GM23338 (cell line): ENCODE data around the gene VGLL2. TPM values are rescaled to one million over a fixed set of nuclear protein-coding genes. Genes with fewer than 3 reads are reported as not detected.

Source experiments
- ATAC-seq: fragments of 200-7000 bp; cut with Tn5 transposase; 3 replicates; pipeline ENCODE4 v1.9.1; 2020
- DNase-seq: peaks from one replicate; pipeline ENCODE4 v3.0.0-alpha.2; 2015; ENCODE audit warnings: low spot score
- H2AFZ ChIP-seq: fragments of 200-600 bp; sonication (generic); 2 replicates; pipeline ENCODE4 v1.8.0; 2016; ENCODE audit warnings: antibody characterized with exemption, mild to moderate bottlenecking, moderate library complexity
- H3F3A ChIP-seq: fragments of 200-600 bp; sonication (generic); replicated peaks from 2 replicates; pipeline ENCODE4 v1.8.0; 2017; ENCODE audit warnings: antibody characterized with exemption, mixed run types, low read depth
- H3K27ac ChIP-seq: fragments of 200-600 bp; sonication (generic); 2 replicates; pipeline ENCODE4 v1.6.1; 2016; ENCODE audit warnings: low read depth
- H3K27me3 ChIP-seq: fragments of 200-600 bp; sonication (generic); 2 replicates; pipeline ENCODE4 v1.8.0; 2016; ENCODE audit warnings: mild to moderate bottlenecking, mixed run types, moderate library complexity; ENCODE audit not compliant: insufficient read depth
- H3K36me3 ChIP-seq: fragments of 200-600 bp; sonication (generic); 2 replicates; pipeline ENCODE4 v1.8.0; 2016; ENCODE audit warnings: mild to moderate bottlenecking; ENCODE audit not compliant: insufficient read depth
- H3K4me1 ChIP-seq: fragments of 200-600 bp; sonication (generic); 2 replicates; pipeline ENCODE4 v1.8.0; 2016; ENCODE audit warnings: mild to moderate bottlenecking, moderate library complexity; ENCODE audit not compliant: insufficient read depth
- H3K4me2 ChIP-seq: fragments of 200-600 bp; sonication (generic); 2 replicates; pipeline ENCODE4 v1.7.1; 2017; ENCODE audit warnings: mixed run types
- H3K4me3 ChIP-seq: fragments of 200-600 bp; sonication (generic); 2 replicates; pipeline ENCODE4 v1.6.1; 2016; ENCODE audit warnings: mixed run types
- H3K79me2 ChIP-seq: fragments of 200-600 bp; sonication (generic); replicated peaks from 2 replicates; pipeline ENCODE4 v1.8.0; 2017; ENCODE audit warnings: mild to moderate bottlenecking; ENCODE audit not compliant: insufficient read depth
- H3K9me2 ChIP-seq: fragments of 200-600 bp; sonication (generic); 2 replicates; pipeline ENCODE4 v1.8.0; 2017; ENCODE audit not compliant: insufficient read depth
- H4K20me1 ChIP-seq: fragments of 200-600 bp; sonication (generic); replicated peaks from 2 replicates; pipeline ENCODE4 v1.8.0; 2017; ENCODE audit warnings: mild to moderate bottlenecking; ENCODE audit not compliant: insufficient read depth
- H3K27ac Mint-ChIP-seq: 2 replicates; pipeline ENCODE4 v1.8.0; 2020; ENCODE audit warnings: inconsistent platforms, mild to moderate bottlenecking, moderate library complexity, mixed read lengths
- H3K27me3 Mint-ChIP-seq: 3 replicates; pipeline ENCODE4 v1.8.0; 2022; ENCODE audit warnings: low read depth, mild to moderate bottlenecking, moderate library complexity, mixed read lengths, inconsistent platforms; ENCODE audit not compliant: insufficient read depth, poor library complexity
- H3K36me3 Mint-ChIP-seq: 3 replicates; pipeline ENCODE4 v1.8.0; 2021; ENCODE audit warnings: low read depth, mild to moderate bottlenecking, inconsistent platforms, moderate library complexity, mixed read lengths
- H3K4me1 Mint-ChIP-seq: 3 replicates; pipeline ENCODE4 v1.8.0; 2020; ENCODE audit warnings: mild to moderate bottlenecking, inconsistent platforms, mixed read lengths
- H3K4me3 Mint-ChIP-seq: 3 replicates; pipeline ENCODE4 v1.8.0; 2021; ENCODE audit warnings: moderate library complexity, mild to moderate bottlenecking, inconsistent platforms, mixed read lengths
- H3K9me3 Mint-ChIP-seq: 3 replicates; pipeline ENCODE4 v1.8.0; 2020; ENCODE audit warnings: moderate library complexity, mild to moderate bottlenecking, inconsistent platforms, mixed read lengths
- CTCF ChIP-seq, 2 experiments: fragments of 200-600 bp in 1 of 2; sonication (generic) in 1 of 2; conservative IDR thresholded peaks; 2 replicates each; pipeline versions ENCODE4 v1.5.1 to v1.6.1; 2016 to 2017; ENCODE audit warnings: antibody characterized with exemption in 2 of 2, low read depth in 2 of 2, mild to moderate bottlenecking in 2 of 2, moderate library complexity in 1 of 2
- ETS1 ChIP-seq: IDR thresholded peaks from 2 replicates; pipeline ENCODE4 v1.6.1; 2016; ENCODE audit warnings: antibody characterized with exemption
- NANOG ChIP-seq: IDR thresholded peaks from 2 replicates; pipeline ENCODE4 v1.6.1; 2016; ENCODE audit warnings: antibody characterized with exemption, borderline replicate concordance
- REST ChIP-seq: IDR thresholded peaks from one replicate; pipeline ENCODE4 v1.6.1; 2018; ENCODE audit warnings: antibody characterized with exemption; ENCODE audit not compliant: unreplicated experiment
- STAT1 ChIP-seq: IDR thresholded peaks from one replicate; pipeline ENCODE4 v1.6.1; 2016; ENCODE audit warnings: antibody characterized with exemption; ENCODE audit not compliant: unreplicated experiment
- ZNF462 ChIP-seq: fragments of 250-450 bp; sonication (Bioruptor Pico); IDR thresholded peaks from 2 replicates; pipeline ENCODE4 v1.5.0; 2020; ENCODE audit warnings: mild to moderate bottlenecking, moderate library complexity
- polyA plus RNA-seq: library from polyadenylated mRNA; unstranded; fragments of >200 nt; fragmentation: Nextera tagmentation; extraction: Ambion mirVana; gene quantifications from 2 replicates; pipeline ENCODE4 v1.2.1, GENCODE V29; 2016
- total RNA-seq: library from RNA; depleted of rRNA; stranded (reverse); fragments of >200 nt; shearing (Covaris generic); gene quantifications from 2 replicates; pipeline ENCODE4 v1.2.3, GENCODE V29; 2014

VGLL2 gene
- total and polyA plus RNA-seq, 2 experiments from 2014 or later, result not detected

- no peak for TF ChIP-seq REST
Measured at GRCh38 chr6:117269638-117270054, 4.3 kb downstream of the VGLL2 start (continued).

GRCh38 chr6:117270055-117270842, 4.9 kb downstream of the VGLL2 start:
- no peaks in the 10 kb centered on the region for H3K36me3 Mint-ChIP-seq
- peak overlapping the region; percentile 64 for H3K4me3 Mint-ChIP-seq
- no peaks in the 10 kb centered on the region for H3K9me2 ChIP-seq
- H3K4me2 ChIP-seq, result peak overlapping the region; percentile 88
- peaks cover 100% of the 10 kb centered on the region for H3K27me3 ChIP-seq
- H3K9me3 Mint-ChIP-seq, result 0 out of 3 replicates have a peak, but pooled peaks cover 2% of the 10 kb centered on the region
- H4K20me1 ChIP-seq, result peaks cover 19% of the 10 kb centered on the region
- peaks cover 7% of the 10 kb centered on the region; the same call in 1 of the 2 replicates for H3F3A ChIP-seq
- H3K36me3 ChIP-seq, result no peaks in the 10 kb centered on the region
- peak overlapping the region; percentile 64 for H3K4me3 ChIP-seq
- no peaks in the 10 kb centered on the region for H3K79me2 ChIP-seq
- peaks cover 43% of the 10 kb centered on the region for H3K4me1 Mint-ChIP-seq
- DNase-seq (peak; percentile 79), ATAC-seq (peak; percentile 52)
- H3K4me1 ChIP-seq, result peaks cover 48% of the 10 kb centered on the region
- H3K27me3 Mint-ChIP-seq, result peaks cover 79% of the 10 kb centered on the region
- no peak overlapping the region for H3K27ac ChIP-seq
- no peak overlapping the region for H3K27ac Mint-ChIP-seq
- H2AFZ ChIP-seq, result peak overlapping the region; percentile 94
- TF ChIP-seq NANOG, result no peak
- TF ChIP-seq CTCF (conservative IDR thresholded peaks at IDR 0.05; ENCODE audit: low read depth in 2 of 2), result no peak
- TF ChIP-seq STAT1, result no peak
- no peak for TF ChIP-seq ZNF462 (CRISPR knock-in tag)
- no peak for TF ChIP-seq ETS1
- TF ChIP-seq REST, result no peak
